Activated T-cell treated with anti-CD3 and anti-CD28 coated beads, Interleukin-2, amount 50 U/mL, for 1 hour (primary cell): Measurements from ENCODE around the gene KRT10.
"Not testable (repeated sequence)": the region's sequence is repeated elsewhere in the genome, so short reads cannot be mapped to it uniquely, and the experiment has no call there.

Experiments
- DNase-seq: peaks from one replicate; pipeline ENCODE4 v3.0.0-alpha.2; 2020

Gene KRT10

GRCh38 chr17:40822132-40822812, at the start of gene KRT10:
Gene KRT10, minus strand, starts transcription at chr17:40822614. Its CDS starts 29 bp downstream, at chr17:40822585.
- DNase-seq, result no peak

- DNase-seq, result no peak
Observed at GRCh38 chr17:40871316-40871715, 48.9 kb upstream of the KRT10 start.

GRCh38 chr17:40870136-40870535, 47.7 kb upstream of the KRT10 start:
- no peak for DNase-seq

- DNase-seq, result no peak
Observed at GRCh38 chr17:40866838-40867237, 44.4 kb upstream of the KRT10 start, which contains the start of gene KRT12. Gene KRT12, minus strand, starts transcription at chr17:40867223. Its CDS starts 37 bp downstream, at chr17:40867186.

GRCh38 chr17:40864661-40865390, 42.4 kb upstream of the KRT10 start:
- DNase-seq, result no peak

GRCh38 chr17:40862985-40863733, 40.7 kb upstream of the KRT10 start:
- DNase-seq, result no peak

- no peak for DNase-seq
Observed at GRCh38 chr17:40859536-40859935, 37.1 kb upstream of the KRT10 start.

GRCh38 chr17:40858667-40859066, 36.3 kb upstream of the KRT10 start:
- not testable (repeated sequence) for DNase-seq

- DNase-seq, result no peak
Observed at GRCh38 chr17:40857535-40857934, 35.1 kb upstream of the KRT10 start.

- no peak for DNase-seq
Observed at GRCh38 chr17:40854175-40854814, 31.9 kb upstream of the KRT10 start.

GRCh38 chr17:40852364-40852763, 29.9 kb upstream of the KRT10 start:
- no peak for DNase-seq

GRCh38 chr17:40850293-40850972, 28.0 kb upstream of the KRT10 start:
- no peak for DNase-seq

- DNase-seq, result no peak
Observed at GRCh38 chr17:40849723-40850122, 27.3 kb upstream of the KRT10 start.

GRCh38 chr17:40848583-40849235, 26.3 kb upstream of the KRT10 start:
- DNase-seq, result no peak

- DNase-seq, result no peak
Observed at GRCh38 chr17:40846515-40847144, 24.2 kb upstream of the KRT10 start.

- DNase-seq, result no peak
Observed at GRCh38 chr17:40844671-40845107, 22.3 kb upstream of the KRT10 start.

- no peak for DNase-seq
Observed at GRCh38 chr17:40843242-40843641, 20.8 kb upstream of the KRT10 start.

GRCh38 chr17:40841246-40841645, 18.8 kb upstream of the KRT10 start:
- no peak for DNase-seq

- no peak for DNase-seq
Observed at GRCh38 chr17:40839194-40839593, 16.8 kb upstream of the KRT10 start.

GRCh38 chr17:40836020-40836419, 13.6 kb upstream of the KRT10 start:
- no peak for DNase-seq

GRCh38 chr17:40833882-40834281, 11.5 kb upstream of the KRT10 start:
- DNase-seq, result no peak
